Sigmoid colon (tissue), 4 donors: ENCODE data around the gene ADCY2.

ENCODE experiments used
- EP300 ChIP-seq, 4 donors: sonication (generic); formaldehyde crosslinking; IDR thresholded peaks; one replicate each; pipeline ENCODE4 v1.6.1; 2017; ENCODE audit warnings: antibody characterized with exemption in 4 of 4
- TF ChIP-seq, protein P1 (sequence below), 4 experiments: fragments of 450-650 bp in 3 of 4; fragments of 200-600 bp in 1 of 4; IDR thresholded peaks; one replicate each; pipeline ENCODE4 v1.5.1; 2016 to 2019; ENCODE audit warnings: antibody characterized with exemption in 4 of 4, mild to moderate bottlenecking in 3 of 4, moderate library complexity in 2 of 4

DNA sequence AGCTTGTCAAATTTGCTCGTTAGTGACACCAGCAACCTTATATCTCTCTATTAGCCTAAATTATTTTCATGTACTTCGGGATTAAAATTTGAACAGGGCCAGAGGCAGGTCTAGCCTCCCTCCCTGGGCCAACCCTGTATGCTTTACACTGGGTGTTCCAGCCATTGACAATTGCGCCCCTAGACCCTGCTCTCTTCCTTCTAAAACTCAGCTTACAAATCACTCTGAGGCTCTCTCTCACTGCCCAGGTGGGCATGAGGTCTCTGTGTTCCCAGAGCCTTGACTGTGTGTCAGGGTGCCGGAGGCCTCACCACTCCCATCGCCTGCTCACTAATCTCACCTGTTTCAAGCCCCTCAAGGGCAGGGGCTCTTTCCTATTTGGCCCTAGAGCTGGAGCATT lies 461.4 kb downstream of the ADCY2 start:
- TF ChIP-seq, protein P1, sequence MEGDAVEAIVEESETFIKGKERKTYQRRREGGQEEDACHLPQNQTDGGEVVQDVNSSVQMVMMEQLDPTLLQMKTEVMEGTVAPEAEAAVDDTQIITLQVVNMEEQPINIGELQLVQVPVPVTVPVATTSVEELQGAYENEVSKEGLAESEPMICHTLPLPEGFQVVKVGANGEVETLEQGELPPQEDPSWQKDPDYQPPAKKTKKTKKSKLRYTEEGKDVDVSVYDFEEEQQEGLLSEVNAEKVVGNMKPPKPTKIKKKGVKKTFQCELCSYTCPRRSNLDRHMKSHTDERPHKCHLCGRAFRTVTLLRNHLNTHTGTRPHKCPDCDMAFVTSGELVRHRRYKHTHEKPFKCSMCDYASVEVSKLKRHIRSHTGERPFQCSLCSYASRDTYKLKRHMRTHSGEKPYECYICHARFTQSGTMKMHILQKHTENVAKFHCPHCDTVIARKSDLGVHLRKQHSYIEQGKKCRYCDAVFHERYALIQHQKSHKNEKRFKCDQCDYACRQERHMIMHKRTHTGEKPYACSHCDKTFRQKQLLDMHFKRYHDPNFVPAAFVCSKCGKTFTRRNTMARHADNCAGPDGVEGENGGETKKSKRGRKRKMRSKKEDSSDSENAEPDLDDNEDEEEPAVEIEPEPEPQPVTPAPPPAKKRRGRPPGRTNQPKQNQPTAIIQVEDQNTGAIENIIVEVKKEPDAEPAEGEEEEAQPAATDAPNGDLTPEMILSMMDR (IDR thresholded peaks at IDR 0.05) = no peak
- TF ChIP-seq EP300 (IDR thresholded peaks at IDR 0.05) = no peak
